ENCODE results near the gene TMEM178B. TPM values are rescaled to one million over a fixed set of nuclear protein-coding genes. Genes with fewer than 3 reads are reported as not detected.

Gene TMEM178B
- polyA plus RNA-seq, 1 donor (not counting 4 experiments of a cell fraction or from before 2014, with no cell fraction given): not detected

DNA sequence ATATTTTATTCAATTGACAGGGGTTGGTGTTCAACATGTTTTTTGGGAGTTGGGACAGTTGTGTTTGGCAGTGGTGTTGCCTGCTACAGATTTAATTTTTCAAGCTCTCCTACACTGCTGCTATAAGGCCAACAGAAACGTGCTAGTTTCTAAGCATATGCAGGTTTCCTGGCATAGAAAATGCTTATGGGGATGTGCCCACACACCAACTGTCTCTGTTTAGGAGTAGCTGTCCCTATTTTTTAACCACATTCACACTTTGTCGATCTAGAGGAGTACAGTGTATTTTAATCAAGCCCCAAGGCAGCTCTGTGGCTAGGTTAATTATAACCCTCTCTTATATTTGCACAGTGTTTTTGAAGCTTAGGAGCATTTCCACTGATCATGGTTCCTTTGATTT lies 28.6 kb downstream of the TMEM178B start:
- no peaks in the 10 kb centered on the region for H3K27me3 ChIP-seq (ENCODE audit: control insufficient read depth, extremely low read depth, insufficient read depth, low read length)
- no peak overlapping the region for H3K9ac ChIP-seq (ENCODE audit: control insufficient read depth, extremely low read depth, insufficient read depth, low read length)
- H4K20me1 ChIP-seq (ENCODE audit: control insufficient read depth, extremely low read depth, insufficient read depth, low read length): no peaks in the 10 kb centered on the region
- TF ChIP-seq EZH2 (IDR thresholded peaks at IDR 0.05; ENCODE audit: low read length): no peak
- TF ChIP-seq, protein P1, sequence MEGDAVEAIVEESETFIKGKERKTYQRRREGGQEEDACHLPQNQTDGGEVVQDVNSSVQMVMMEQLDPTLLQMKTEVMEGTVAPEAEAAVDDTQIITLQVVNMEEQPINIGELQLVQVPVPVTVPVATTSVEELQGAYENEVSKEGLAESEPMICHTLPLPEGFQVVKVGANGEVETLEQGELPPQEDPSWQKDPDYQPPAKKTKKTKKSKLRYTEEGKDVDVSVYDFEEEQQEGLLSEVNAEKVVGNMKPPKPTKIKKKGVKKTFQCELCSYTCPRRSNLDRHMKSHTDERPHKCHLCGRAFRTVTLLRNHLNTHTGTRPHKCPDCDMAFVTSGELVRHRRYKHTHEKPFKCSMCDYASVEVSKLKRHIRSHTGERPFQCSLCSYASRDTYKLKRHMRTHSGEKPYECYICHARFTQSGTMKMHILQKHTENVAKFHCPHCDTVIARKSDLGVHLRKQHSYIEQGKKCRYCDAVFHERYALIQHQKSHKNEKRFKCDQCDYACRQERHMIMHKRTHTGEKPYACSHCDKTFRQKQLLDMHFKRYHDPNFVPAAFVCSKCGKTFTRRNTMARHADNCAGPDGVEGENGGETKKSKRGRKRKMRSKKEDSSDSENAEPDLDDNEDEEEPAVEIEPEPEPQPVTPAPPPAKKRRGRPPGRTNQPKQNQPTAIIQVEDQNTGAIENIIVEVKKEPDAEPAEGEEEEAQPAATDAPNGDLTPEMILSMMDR (optimal IDR thresholded peaks at IDR 0.05 in 1 of 3, IDR thresholded peaks at IDR 0.05 in 1 of 3, conservative IDR thresholded peaks at IDR 0.05 in 1 of 3; ENCODE audit: extremely low read depth in 1 of 3, insufficient read depth in 2 of 3, low read length in 3 of 3): no peak
- H3K79me2 ChIP-seq (ENCODE audit: control insufficient read depth, insufficient read depth, low read length): no peaks in the 10 kb centered on the region
- no peaks in the 10 kb centered on the region for H3K9me3 ChIP-seq (ENCODE audit: control insufficient read depth, low read depth, low read length)
- H3K4me1 ChIP-seq (ENCODE audit: control insufficient read depth, extremely low read depth, insufficient read depth, low read length): no peaks in the 10 kb centered on the region
- no peaks in the 10 kb centered on the region for H3K9me1 ChIP-seq (ENCODE audit: control insufficient read depth, extremely low read depth, insufficient read depth, low read length)
- DNase-seq (ENCODE audit: low read depth, low spot score) (no peak), FAIRE-seq (no peak)
- no peak overlapping the region for H3K4me3 ChIP-seq (ENCODE audit: control insufficient read depth in 2 of 3, extremely low read depth in 1 of 3, insufficient read depth in 2 of 3, low read depth in 1 of 3, low read length in 3 of 3)
- no peak overlapping the region for H3K27ac ChIP-seq (ENCODE audit: control insufficient read depth, insufficient read depth, low read length)
- H3K36me3 ChIP-seq (ENCODE audit: control insufficient read depth in 2 of 2, extremely low read depth in 1 of 2, insufficient read depth in 2 of 2, low read length in 2 of 2): no peaks in the 10 kb centered on the region
- no peak overlapping the region for H2AFZ ChIP-seq (ENCODE audit: control insufficient read depth, low read length)
- dilution Hi-C loops (cut with MboI; ENCODE audit: extremely low pct_ligation_motif_present, low sequenced_read_pairs): no loop called here
- H3K4me2 ChIP-seq (ENCODE audit: control insufficient read depth, extremely low read depth, insufficient read depth, low read depth, low read length): no peak overlapping the region

DNA sequence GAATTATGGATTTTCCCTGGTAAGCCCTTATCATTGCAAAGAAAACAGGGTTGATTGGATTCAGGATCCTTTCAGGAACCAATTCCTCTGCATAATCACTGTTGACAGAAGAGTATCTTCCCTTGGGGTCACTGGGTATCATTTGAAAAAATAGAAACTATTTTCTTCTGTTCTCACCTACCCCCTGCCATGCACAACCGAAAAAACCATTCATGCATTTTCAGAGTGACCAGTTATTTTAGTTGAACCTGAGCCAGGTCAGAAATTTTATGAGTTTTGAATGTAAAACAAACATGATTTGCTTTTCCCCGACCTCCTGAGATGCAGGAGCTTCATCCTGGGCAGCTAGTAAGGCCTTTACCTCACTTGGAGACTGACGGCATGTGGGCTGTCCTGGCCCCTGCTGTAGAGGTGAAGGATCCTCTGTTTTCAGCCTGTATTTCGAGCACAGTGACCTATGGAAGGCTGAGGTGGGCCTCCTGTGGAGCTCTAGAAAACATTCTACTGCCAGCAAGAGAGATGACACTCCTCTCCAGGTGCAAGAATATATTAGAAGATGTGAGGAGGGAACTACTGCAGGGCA lies 30.1 kb downstream of the TMEM178B start:
- H3K27ac ChIP-seq (ENCODE audit: control insufficient read depth, insufficient read depth, low read length): no peak overlapping the region
- H3K9me1 ChIP-seq (ENCODE audit: control insufficient read depth, extremely low read depth, insufficient read depth, low read length): no peaks in the 10 kb centered on the region
- no peak overlapping the region for H2AFZ ChIP-seq (ENCODE audit: control insufficient read depth, low read length)
- no peak overlapping the region for H3K4me2 ChIP-seq (ENCODE audit: control insufficient read depth, extremely low read depth, insufficient read depth, low read depth, low read length)
- H3K4me1 ChIP-seq (ENCODE audit: control insufficient read depth, extremely low read depth, insufficient read depth, low read length): no peaks in the 10 kb centered on the region
- no peaks in the 10 kb centered on the region for H3K9me3 ChIP-seq (ENCODE audit: control insufficient read depth, low read depth, low read length)
- dilution Hi-C loops (cut with MboI; ENCODE audit: extremely low pct_ligation_motif_present, low sequenced_read_pairs): no loop called here
- FAIRE-seq (no peak), DNase-seq (ENCODE audit: low read depth, low spot score) (no peak)
- H3K27me3 ChIP-seq (ENCODE audit: control insufficient read depth, extremely low read depth, insufficient read depth, low read length): no peaks in the 10 kb centered on the region
- H3K79me2 ChIP-seq (ENCODE audit: control insufficient read depth, insufficient read depth, low read length): no peaks in the 10 kb centered on the region
- H3K36me3 ChIP-seq (ENCODE audit: control insufficient read depth in 2 of 2, extremely low read depth in 1 of 2, insufficient read depth in 2 of 2, low read length in 2 of 2): no peaks in the 10 kb centered on the region
- no peak overlapping the region for H3K4me3 ChIP-seq (ENCODE audit: control insufficient read depth in 2 of 3, extremely low read depth in 1 of 3, insufficient read depth in 2 of 3, low read depth in 1 of 3, low read length in 3 of 3)
- no peak overlapping the region for H3K9ac ChIP-seq (ENCODE audit: control insufficient read depth, extremely low read depth, insufficient read depth, low read length)
- TF ChIP-seq, protein P1 (optimal IDR thresholded peaks at IDR 0.05 in 1 of 3, IDR thresholded peaks at IDR 0.05 in 1 of 3, conservative IDR thresholded peaks at IDR 0.05 in 1 of 3; ENCODE audit: extremely low read depth in 1 of 3, insufficient read depth in 2 of 3, low read length in 3 of 3): no peak
- no peak for TF ChIP-seq EZH2 (IDR thresholded peaks at IDR 0.05; ENCODE audit: low read length)
- no peaks in the 10 kb centered on the region for H4K20me1 ChIP-seq (ENCODE audit: control insufficient read depth, extremely low read depth, insufficient read depth, low read length)
